Left cardiac atrium (tissue), 4 donors: ENCODE data around the gene CRY2. TPM values are rescaled to one million over a fixed set of nuclear protein-coding genes. Genes with fewer than 3 reads are reported as not detected.
"Not testable (repeated sequence)": the region's sequence is repeated elsewhere in the genome, so short reads cannot be mapped to it uniquely, and the experiment has no call there.

Source experiments
- ATAC-seq, 2 donors: fragments of 200-7000 bp; cut with Tn5 transposase; one replicate each; pipeline ENCODE4 v1.9.1; 2020; ENCODE audit warnings: mild to moderate bottlenecking in 2 of 2, moderate library complexity in 2 of 2
- DNase-seq: peaks from one replicate; pipeline ENCODE4 v3.0.0-alpha.2; 2020
- intact Hi-C, 2 donors: fragments of 100-400 bp; cut with DNase I; formaldehyde crosslinking; loops; one replicate each; pipeline versions ENCODE4 v1.14.1 to v1.15.1; 2022 to 2023
- total RNA-seq, 2 donors: library from RNA; stranded (reverse); fragmentation: NEBNext Ultra II Directional; extraction: Animal tissue kit (Norgen Biotek cat#: 25700); gene quantifications; one replicate each; pipeline ENCODE4 v1.2.1, GENCODE V29; 2021
- donor health status: DM: no; HTN: yes; CAD: no.
- donor health status: DM: no; HTN: yes; CAD: no; lungs with severe emphysema.
- donor health status: DM: yes; HTN: yes; CAD: no.
- donor health status: Dilated cardiomyopathy.

The CRY2 gene
- total RNA-seq, 2 donors from 2014 or later: 59.2 to 62.9 TPM

- intact Hi-C loops: no loop called here
- ATAC-seq (no peak), DNase-seq (no peak)
Observed at GRCh38 chr11:45810431-45811108, 36.7 kb upstream of the CRY2 start.

DNA sequence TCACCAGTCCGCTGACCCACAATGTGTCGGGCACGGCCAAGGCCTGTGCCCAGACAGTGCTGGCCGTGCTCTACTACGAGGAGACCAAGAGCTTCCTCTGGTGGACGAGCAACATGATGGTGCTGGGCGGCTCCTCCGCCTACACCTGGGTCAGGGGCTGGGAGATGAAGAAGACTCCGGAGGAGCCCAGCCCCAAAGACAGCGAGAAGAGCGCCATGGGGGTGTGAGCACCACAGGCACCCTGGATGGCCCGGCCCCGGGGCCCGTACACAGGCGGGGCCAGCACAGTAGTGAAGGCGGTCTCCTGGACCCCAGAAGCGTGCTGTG lies 36.2 kb upstream of the CRY2 start:
- DNase-seq: no peak
- no peak for ATAC-seq
- intact Hi-C loops: no loop called here

DNA sequence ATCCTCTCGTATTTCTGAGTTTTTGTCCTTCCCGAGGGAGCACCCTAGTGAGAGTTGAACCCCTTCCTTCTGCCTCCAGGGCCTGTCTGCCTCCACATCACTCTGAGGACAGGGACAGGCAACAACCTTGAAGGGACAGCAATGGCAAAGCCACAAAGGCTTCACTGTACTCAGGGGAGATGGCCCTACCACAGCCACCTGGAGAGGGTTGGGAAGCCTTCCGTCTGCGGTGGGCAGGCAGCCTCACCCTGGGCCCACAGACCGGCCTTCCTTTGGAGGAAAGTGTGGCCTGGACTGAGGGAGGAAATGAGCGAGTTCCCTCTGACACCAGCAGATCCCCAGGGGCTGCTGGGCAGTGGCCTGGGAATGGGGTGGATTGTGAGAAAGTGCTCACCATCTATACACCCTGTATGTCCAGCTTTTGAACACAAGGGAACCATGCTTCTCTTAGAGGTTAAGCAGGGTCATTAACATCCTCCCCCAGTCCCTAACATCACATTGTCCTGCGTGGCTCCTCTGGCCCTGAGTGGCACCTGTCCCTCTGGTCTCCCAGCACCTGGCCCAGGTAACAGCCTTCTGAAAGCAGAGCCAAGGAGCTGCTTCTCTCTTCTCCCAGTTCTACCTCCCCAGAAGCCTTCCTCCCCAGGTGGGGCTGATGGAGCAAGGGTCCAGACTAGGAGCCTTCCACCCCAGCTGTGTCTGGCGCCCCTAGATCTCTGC lies 35.5 kb upstream of the CRY2 start:
- DNase-seq (no peak), ATAC-seq (no peak)

GRCh38 chr11:45812581-45813548 lies 34.4 kb upstream of the CRY2 start:
- DNase-seq: no peak
- intact Hi-C loops: no loop called here
- ATAC-seq: no peak

More for the DNA sequence above, 35.5 kb upstream of the CRY2 start:
- intact Hi-C loops: no loop called here

GRCh38 chr11:45815747-45816146 lies 31.5 kb upstream of the CRY2 start:
- ATAC-seq: no peak
- intact Hi-C loops: no loop called here
- no peak for DNase-seq

GRCh38 chr11:45816614-45817013 lies 30.7 kb upstream of the CRY2 start:
- ATAC-seq (no peak), DNase-seq (no peak)
- intact Hi-C loops: no loop called here

DNA sequence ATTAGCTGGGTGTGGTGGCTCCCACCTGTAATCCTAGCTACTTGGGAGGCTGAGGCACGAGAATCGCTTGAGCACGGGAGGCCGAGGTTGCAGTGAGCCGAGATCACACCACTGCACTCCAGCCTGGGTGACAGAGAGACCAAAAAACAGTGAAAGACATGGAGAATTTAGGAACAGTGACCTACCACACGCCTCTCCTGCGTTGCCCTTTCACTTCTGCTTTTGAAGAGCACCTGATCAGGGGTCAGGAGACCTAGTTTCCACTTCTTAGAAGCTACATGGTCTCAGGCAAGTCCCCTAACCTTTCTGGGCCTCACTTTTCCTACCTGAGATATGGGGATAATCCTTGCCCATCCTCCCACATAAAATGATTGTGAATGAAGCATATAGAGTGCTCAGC lies 30.1 kb upstream of the CRY2 start:
- DNase-seq: no peak
- ATAC-seq: no peak
- intact Hi-C loops: no loop called here

GRCh38 chr11:45818961-45819605 lies 28.2 kb upstream of the CRY2 start:
- ATAC-seq: no peak
- no peak for DNase-seq
- intact Hi-C loops: no loop called here

DNA sequence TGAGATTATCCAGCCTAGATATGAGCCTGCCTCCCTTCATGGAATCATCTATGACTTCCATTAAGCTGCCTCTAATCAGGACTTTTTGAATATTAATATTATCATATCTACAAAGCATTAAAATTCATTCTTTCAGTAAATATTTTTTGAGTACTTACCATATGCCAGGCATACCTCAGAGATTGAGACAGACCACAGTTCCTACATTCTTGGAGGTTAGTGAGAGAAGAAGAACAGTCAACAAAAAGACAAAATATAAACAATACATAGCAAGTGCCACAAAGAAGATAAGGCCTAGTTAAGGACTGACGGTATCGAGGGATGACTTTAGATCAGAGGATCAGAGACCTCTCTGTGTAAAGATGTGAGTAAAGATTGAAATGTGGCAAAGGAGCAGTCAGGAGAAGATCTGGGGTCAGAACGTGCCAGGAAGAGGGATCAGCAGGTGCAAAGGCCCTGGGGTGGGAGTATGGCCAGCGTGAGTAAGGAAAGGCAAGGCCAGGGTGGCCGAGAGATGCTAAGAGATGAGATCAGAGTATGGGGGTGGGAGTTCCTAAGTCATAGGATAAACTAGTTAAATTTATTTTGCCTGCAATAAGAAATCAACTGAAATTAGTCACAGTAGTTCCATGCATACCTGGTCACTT lies 26.9 kb upstream of the CRY2 start:
- intact Hi-C loops: no loop called here
- ATAC-seq: no peak
- no peak for DNase-seq

- DNase-seq, intact Hi-C loops, ATAC-seq: not testable (repeated sequence)
Observed at GRCh38 chr11:45826492-45826891, 20.8 kb upstream of the CRY2 start.

GRCh38 chr11:45827123-45827522 lies 20.2 kb upstream of the CRY2 start:
- DNase-seq (no peak), ATAC-seq (no peak)
- intact Hi-C loops: no loop called here

- intact Hi-C loops: no loop called here
- DNase-seq (no peak), ATAC-seq (no peak)
Observed at GRCh38 chr11:45828996-45829395, 18.3 kb upstream of the CRY2 start.

GRCh38 chr11:45830596-45830995 lies 16.7 kb upstream of the CRY2 start:
- ATAC-seq (no peak), DNase-seq (no peak)
- intact Hi-C loops: no loop called here

DNA sequence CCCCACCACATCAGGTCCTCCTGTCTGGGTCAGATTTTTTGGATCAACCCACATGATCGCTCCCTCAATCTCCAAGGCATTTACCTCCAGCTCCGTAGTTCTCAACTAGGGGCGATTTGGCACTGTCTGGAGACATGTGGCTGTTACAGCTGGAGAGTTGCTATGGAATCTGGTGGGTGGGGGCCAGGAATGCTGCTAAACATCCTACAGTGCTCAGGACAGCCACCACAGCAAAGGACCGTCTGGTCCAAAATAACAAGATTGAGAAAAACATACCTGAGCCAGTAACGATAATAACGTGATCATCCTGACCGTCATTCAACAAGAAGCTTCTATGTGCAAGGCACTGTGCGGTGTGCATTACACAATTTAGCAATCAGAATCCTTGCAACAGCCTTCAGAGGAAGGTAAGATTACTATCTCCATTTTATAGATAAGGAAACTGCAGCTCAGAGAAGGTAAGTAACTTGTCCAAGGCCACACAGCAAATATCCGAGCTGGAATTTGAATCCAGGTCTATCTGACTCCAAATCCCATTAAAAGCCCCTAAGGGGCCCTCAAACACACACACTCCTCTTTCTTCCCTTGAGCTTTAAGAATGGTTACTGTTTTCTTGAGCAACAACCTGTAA lies 14.3 kb upstream of the CRY2 start:
- intact Hi-C loops: no loop called here
- DNase-seq (no peak), ATAC-seq (no peak)

- intact Hi-C loops: no loop called here
- ATAC-seq (no peak), DNase-seq (no peak)
Observed at GRCh38 chr11:45833761-45834160, 13.5 kb upstream of the CRY2 start.

DNA sequence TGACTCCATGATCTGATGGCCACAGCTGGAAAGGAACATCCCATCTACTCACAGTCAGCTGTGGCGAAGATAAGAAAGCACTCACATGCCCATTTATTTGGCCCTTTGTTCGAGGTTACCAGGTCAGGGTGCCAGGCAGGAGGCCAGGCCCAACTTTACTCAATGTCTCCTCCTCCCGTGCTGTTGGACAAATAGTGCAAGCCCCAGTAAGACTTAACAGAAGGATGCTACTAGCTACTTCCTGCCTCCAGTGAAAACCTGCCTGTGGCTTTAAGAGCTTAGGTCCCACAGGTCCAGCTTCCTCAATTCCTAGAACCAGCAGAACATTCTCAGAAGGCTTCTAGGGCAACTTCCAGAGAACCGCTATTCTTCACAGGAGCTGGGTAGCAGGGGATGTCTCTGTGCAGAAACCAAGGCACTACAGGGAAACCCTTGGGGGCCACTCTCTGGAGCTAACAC lies 12.9 kb upstream of the CRY2 start:
- DNase-seq (no peak), ATAC-seq (peak in 1 of 2 donors; percentile 50)
- intact Hi-C loops: no loop called here

DNA sequence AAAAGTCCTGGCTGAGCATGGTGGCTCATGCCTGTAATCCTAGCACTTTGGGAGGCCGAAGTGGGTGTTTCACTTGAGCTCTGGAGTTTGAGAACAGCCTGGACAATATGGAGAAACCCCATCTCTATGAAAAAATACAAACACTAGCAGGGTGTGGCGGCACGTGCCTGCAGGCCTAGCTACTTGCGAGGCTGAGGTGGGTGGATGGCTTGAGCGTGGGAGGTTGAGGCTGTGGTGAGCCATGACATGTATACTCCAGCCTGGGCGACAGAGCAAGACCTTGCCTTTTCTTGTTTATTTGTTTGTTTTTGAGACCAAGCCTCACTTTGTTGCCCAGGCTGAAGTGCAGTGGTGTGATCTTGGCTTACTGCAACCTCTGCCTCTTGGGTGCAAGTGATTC lies 8.1 kb upstream of the CRY2 start:
- ATAC-seq (no peak), DNase-seq (no peak)
- intact Hi-C loops: no loop called here

DNA sequence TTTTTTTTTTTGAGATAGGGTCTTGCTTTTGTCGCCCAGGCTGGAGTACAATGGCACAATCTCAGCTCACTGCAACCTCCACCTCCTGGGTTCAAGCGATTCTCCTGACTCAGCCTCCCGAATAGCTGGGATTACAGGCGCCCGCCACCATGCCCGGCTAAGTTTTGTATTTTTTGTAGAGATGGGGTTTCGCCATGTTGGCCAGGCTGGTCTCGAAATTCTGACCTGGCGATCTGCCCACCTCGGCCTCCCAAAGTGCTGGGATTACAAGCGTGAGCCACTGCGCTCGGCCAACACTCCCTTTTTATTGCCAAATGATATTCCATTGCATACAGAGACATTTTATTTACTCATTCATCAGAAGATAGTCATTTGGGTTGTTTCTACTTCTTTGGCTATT lies 7.0 kb upstream of the CRY2 start:
- not testable (repeated sequence) for ATAC-seq, DNase-seq
- intact Hi-C loops: loop anchor here in 1 of 2 donors (10.0 kb wide), 1 partner anchor 165 kb away; no protein-coding TSS in a partner anchor
